GM10248 (cell line): ENCODE measurements around the gene DIABLO.

Source experiments
- CTCF ChIA-PET: fragments of 300-600 bp; sonication (Branson Sonifier 250); formaldehyde crosslinking; extraction: SDS; loops from one replicate; lab custom pipeline; 2021; ENCODE audit warnings: antibody characterized with exemption; lab: Yijun Ruan, JAX
- POLR2A ChIA-PET: fragments of 350-650 bp; sonication (Branson Sonifier 250); formaldehyde crosslinking; extraction: SDS; loops from one replicate; lab custom pipeline; 2020; ENCODE audit warnings: antibody characterized with exemption; lab: Yijun Ruan, JAX
- DNase-seq: peaks from one replicate; pipeline ENCODE4 v3.0.0; 2012; ENCODE audit errors: extremely low spot score
- CTCF ChIP-seq: IDR thresholded peaks from 2 replicates; pipeline ENCODE4 v1.5.1; 2012; ENCODE audit warnings: mild to moderate bottlenecking, low read depth; ENCODE audit errors: extremely low read depth, missing control alignments, control extremely low read depth

Gene DIABLO

GRCh38 chr12:122200541-122201175, 25.2 kb downstream of the DIABLO start:
- no peak for TF ChIP-seq CTCF
- CTCF ChIA-PET: interaction anchor here (4.1 kb wide), 1 partner anchor 9 kb away, joined by 20 read pairs; no protein-coding TSS in a partner anchor
- POLR2A ChIA-PET: no interaction called here
- no peak for DNase-seq

GRCh38 chr12:122199484-122200355, 26.1 kb downstream of the DIABLO start:
- no peak for TF ChIP-seq CTCF
- ChIA-PET CTCF (no interaction called here), POLR2A (no interaction called here)
- no peak for DNase-seq

- CTCF ChIA-PET: no interaction called here
- POLR2A ChIA-PET: no interaction called here
- peak; percentile 26 for DNase-seq
- no peak for TF ChIP-seq CTCF
These were observed 28.3 kb downstream of the DIABLO start for GRCh38 chr12:122197612-122197966.

- TF ChIP-seq CTCF: no peak
- POLR2A ChIA-PET: no interaction called here
- DNase-seq: no peak
- CTCF ChIA-PET: interaction anchor here (6.7 kb wide), 1 partner anchor 65 kb away, joined by 73 read pairs; no protein-coding TSS in a partner anchor
These were observed 30.4 kb downstream of the DIABLO start for GRCh38 chr12:122195405-122195804.

- DNase-seq: no peak
- ChIA-PET POLR2A (no interaction called here), CTCF (interaction anchor here (6.7 kb wide), 1 partner anchor 64 kb away, joined by 73 read pairs; no protein-coding TSS in a partner anchor)
- TF ChIP-seq CTCF: no peak
These were observed 31.0 kb downstream of the DIABLO start for GRCh38 chr12:122194804-122195203.

GRCh38 chr12:122192441-122192840, 33.4 kb downstream of the DIABLO start:
- TF ChIP-seq CTCF: no peak
- ChIA-PET POLR2A (no interaction called here), CTCF (interaction anchor here (1.4 to 6.7 kb wide), 6 partner anchors 10 to 70 kb away, joined by 4 to 73 read pairs (median 19); partner anchors contain the start of genes B3GNT4 and DIABLO)
- DNase-seq: no peak
